ENCODE measurements around the gene CDH22. TPM values are rescaled to one million over a fixed set of nuclear protein-coding genes. Genes with fewer than 3 reads are reported as not detected.

Gene CDH22
- 5.1 TPM for total RNA-seq

DNA sequence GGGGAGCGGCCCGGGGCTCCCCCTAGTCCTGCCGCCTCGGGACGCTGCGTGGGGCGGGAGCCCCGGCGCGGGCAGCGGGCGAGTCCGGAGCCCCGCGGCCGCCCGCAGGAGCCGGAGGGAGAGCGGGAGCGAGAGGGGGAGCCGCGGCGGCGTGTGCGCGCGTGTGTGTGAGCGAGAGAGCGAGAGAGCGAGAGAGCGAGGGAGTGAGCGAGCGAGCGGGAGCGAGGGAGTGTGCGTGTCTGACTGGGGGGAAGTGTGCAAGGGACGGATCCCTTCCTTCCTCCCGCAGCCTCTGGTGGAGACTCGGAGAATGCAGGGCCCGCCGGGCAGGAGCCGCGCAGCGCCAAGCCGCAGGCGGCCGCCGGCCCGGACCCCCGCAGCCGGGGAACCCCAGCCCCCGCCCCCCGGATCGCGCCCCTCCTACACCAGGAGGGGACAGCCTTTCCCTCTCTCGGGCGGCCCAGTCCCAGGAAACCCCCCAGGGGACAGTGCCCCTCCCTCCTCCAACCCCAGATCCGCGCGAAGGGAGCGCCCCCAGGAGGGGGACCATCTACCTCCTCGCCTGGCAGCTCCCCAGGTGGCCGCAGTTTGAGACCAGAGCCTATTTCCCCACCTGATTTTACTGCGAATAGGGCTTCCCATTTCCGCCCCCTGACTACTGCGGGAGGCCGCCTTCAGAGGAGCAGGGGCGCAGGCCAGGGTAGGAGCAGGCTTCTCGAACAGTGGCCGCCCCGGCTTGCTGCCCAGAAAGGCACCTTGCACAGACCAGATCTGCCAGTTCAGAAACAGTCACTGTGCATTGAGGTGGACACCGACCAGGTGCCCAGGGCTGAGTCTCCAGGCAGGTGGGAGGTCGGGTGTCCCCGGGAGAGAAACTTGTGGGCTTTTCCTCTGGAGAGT is at the start of gene CDH22:
Gene CDH22, minus strand, starts transcription at position 241 of the 900 bp plus-strand sequence. CDS start 57,204 bp downstream, outside the sequence.

Other genes with a start within 250 kb of the CDH22 start
- gene NCOA5, start 218.5 kb downstream of the CDH22 start, total RNA-seq: 21.9 TPM
- 0.92 TPM for gene CD40, start 190.2 kb downstream of the CDH22 start, total RNA-seq
- 60.7 TPM for gene ELMO2, start 98.1 kb upstream of the CDH22 start, total RNA-seq
- gene ZNF334, start 205.1 kb upstream of the CDH22 start, total RNA-seq: 16.1 TPM
- not detected for gene OCSTAMP, start 242.2 kb upstream of the CDH22 start, total RNA-seq